ENCODE measurements around the gene SPON1. TPM values are rescaled to one million over a fixed set of nuclear protein-coding genes. Genes with fewer than 3 reads are reported as not detected.

SPON1 gene
- total RNA-seq, 6 experiments from 2014 or later, result not detected

GRCh38 chr11:14127679-14128078, 165.2 kb downstream of the SPON1 start:
- no peak for DNase-seq
- no peaks in the 10 kb centered on the region for H3K4me1 Mint-ChIP-seq (ENCODE audit: low read depth)
- no peaks in the 10 kb centered on the region for H3K36me3 Mint-ChIP-seq (ENCODE audit: low read depth)
- no peaks in the 10 kb centered on the region for H3K9me3 Mint-ChIP-seq
- H3K4me3 Mint-ChIP-seq, result no peak overlapping the region
- H3K27ac Mint-ChIP-seq, result no peak overlapping the region
- peaks cover 5% of the 10 kb centered on the region for H3K27me3 Mint-ChIP-seq (ENCODE audit: insufficient read depth)
- TF ChIP-seq CTCF (IDR thresholded peaks at IDR 0.05), result no peak

- Mint-ChIP-seq H3K9me3 (no peaks in the 10 kb centered on the region), H3K27ac (no peak overlapping the region), H3K27me3 (ENCODE audit: insufficient read depth) (peaks cover 11% of the 10 kb centered on the region), H3K4me3 (no peak overlapping the region), H3K36me3 (ENCODE audit: low read depth) (no peaks in the 10 kb centered on the region), H3K4me1 (ENCODE audit: low read depth) (no peaks in the 10 kb centered on the region)
- no peak for DNase-seq
- TF ChIP-seq CTCF (IDR thresholded peaks at IDR 0.05), result no peak
Measured at GRCh38 chr11:14132312-14132711, 169.8 kb downstream of the SPON1 start.

GRCh38 chr11:14133381-14133780, 170.9 kb downstream of the SPON1 start:
- DNase-seq, result no peak
- peaks cover 11% of the 10 kb centered on the region for H3K27me3 Mint-ChIP-seq (ENCODE audit: insufficient read depth)
- no peaks in the 10 kb centered on the region for H3K4me1 Mint-ChIP-seq (ENCODE audit: low read depth)
- TF ChIP-seq CTCF (IDR thresholded peaks at IDR 0.05), result no peak
- no peak overlapping the region for H3K4me3 Mint-ChIP-seq
- H3K9me3 Mint-ChIP-seq, result no peaks in the 10 kb centered on the region
- no peaks in the 10 kb centered on the region for H3K36me3 Mint-ChIP-seq (ENCODE audit: low read depth)
- no peak overlapping the region for H3K27ac Mint-ChIP-seq

GRCh38 chr11:14136561-14136960, 174.0 kb downstream of the SPON1 start:
- no peak for TF ChIP-seq CTCF (IDR thresholded peaks at IDR 0.05)
- Mint-ChIP-seq H3K4me3 (no peak overlapping the region), H3K27me3 (ENCODE audit: insufficient read depth) (peaks cover 11% of the 10 kb centered on the region), H3K36me3 (ENCODE audit: low read depth) (no peaks in the 10 kb centered on the region), H3K27ac (no peak overlapping the region), H3K4me1 (ENCODE audit: low read depth) (no peaks in the 10 kb centered on the region), H3K9me3 (no peaks in the 10 kb centered on the region)
- DNase-seq, result no peak

GRCh38 chr11:14137284-14137683, 174.8 kb downstream of the SPON1 start:
- TF ChIP-seq CTCF (IDR thresholded peaks at IDR 0.05), result no peak
- H3K9me3 Mint-ChIP-seq, result no peaks in the 10 kb centered on the region
- no peak for DNase-seq
- no peak overlapping the region for H3K4me3 Mint-ChIP-seq
- H3K27me3 Mint-ChIP-seq (ENCODE audit: insufficient read depth), result peaks cover 9% of the 10 kb centered on the region
- no peaks in the 10 kb centered on the region for H3K36me3 Mint-ChIP-seq (ENCODE audit: low read depth)
- no peak overlapping the region for H3K27ac Mint-ChIP-seq
- H3K4me1 Mint-ChIP-seq (ENCODE audit: low read depth), result no peaks in the 10 kb centered on the region

GRCh38 chr11:14140991-14141390, 178.5 kb downstream of the SPON1 start:
- no peak for DNase-seq
- no peak overlapping the region for H3K4me3 Mint-ChIP-seq
- no peaks in the 10 kb centered on the region for H3K4me1 Mint-ChIP-seq (ENCODE audit: low read depth)
- TF ChIP-seq CTCF (IDR thresholded peaks at IDR 0.05), result no peak
- no peaks in the 10 kb centered on the region for H3K36me3 Mint-ChIP-seq (ENCODE audit: low read depth)
- no peak overlapping the region for H3K27ac Mint-ChIP-seq
- no peaks in the 10 kb centered on the region; the same call in none of the 2 replicates for H3K27me3 Mint-ChIP-seq (ENCODE audit: insufficient read depth)
- H3K9me3 Mint-ChIP-seq, result no peaks in the 10 kb centered on the region
